HEK293 (cell line): Measurements from ENCODE around the gene MYBBP1A.

Experiments
- CTCF ChIA-PET: fragments of 350-600 bp; formaldehyde crosslinking; extraction: SDS; loops from one replicate; lab custom pipeline; 2021; ENCODE audit warnings: antibody characterized with exemption; lab: Yijun Ruan, JAX
- POLR2A ChIA-PET: fragments of 300-600 bp; formaldehyde crosslinking; extraction: SDS; loops from one replicate; lab custom pipeline; 2020; ENCODE audit warnings: antibody characterized with exemption, inconsistent platforms; lab: Yijun Ruan, JAX
- H3K27ac ChIP-seq: fragments of 200-500 bp; sonication (Bioruptor generic); 2 replicates; pipeline ENCODE4 v1.5.1; 2014; ENCODE audit warnings: low read depth, low read length, control low read depth, inconsistent platforms; ENCODE audit errors: extremely low read depth
- H3K36me3 ChIP-seq, 2 experiments: fragments of 200-500 bp in 1 of 2; sonication (Bioruptor generic) in 1 of 2; 1 replicate in 1 of 2; 2 replicates in 1 of 2; pipeline ENCODE4 v1.5.1; 2014 to 2017; ENCODE audit warnings: inconsistent platforms in 2 of 2, low read length in 2 of 2; ENCODE audit not compliant: control insufficient read depth in 2 of 2, insufficient read depth in 1 of 2
- H3K4me1 ChIP-seq: fragments of 200-500 bp; sonication (Bioruptor generic); 2 replicates; pipeline ENCODE4 v1.5.1; 2014; ENCODE audit warnings: mild to moderate bottlenecking, low read length, inconsistent platforms; ENCODE audit not compliant: control insufficient read depth, insufficient read depth
- H3K4me3 ChIP-seq: 2 replicates; pipeline ENCODE4 v1.5.1; 2011; ENCODE audit warnings: low read depth, mild to moderate bottlenecking, control low read depth, low read length, moderate library complexity
- H3K9me3 ChIP-seq: fragments of 200-500 bp; sonication (Bioruptor generic); 2 replicates; pipeline ENCODE4 v1.5.1; 2014; ENCODE audit warnings: low read depth, low read length, inconsistent platforms; ENCODE audit not compliant: control insufficient read depth, insufficient read depth
- EGR2 ChIP-seq: fragments of 450-650 bp; formaldehyde crosslinking; IDR thresholded peaks from 2 replicates; pipeline ENCODE4 v1.5.1; 2016; ENCODE audit warnings: low read depth, missing biosample characterization, missing genetic modification characterization
- GLIS1 ChIP-seq: fragments of 450-650 bp; formaldehyde crosslinking; IDR thresholded peaks from 2 replicates; pipeline ENCODE4 v1.5.1; 2016; ENCODE audit warnings: missing biosample characterization, missing genetic modification characterization
- HOXC10 ChIP-seq: sonication (generic); formaldehyde crosslinking; IDR thresholded peaks from 2 replicates; pipeline ENCODE4 v1.8.1; 2023; ENCODE audit warnings: mild to moderate bottlenecking, missing genetic modification reagents
- IKZF3 ChIP-seq: fragments of 450-650 bp; IDR thresholded peaks from 2 replicates; pipeline ENCODE4 v1.5.0; 2018; ENCODE audit warnings: missing biosample characterization, mild to moderate bottlenecking, missing genetic modification characterization, moderate library complexity
- OVOL3 ChIP-seq: fragments of 450-650 bp; formaldehyde crosslinking; IDR thresholded peaks from 2 replicates; pipeline ENCODE4 v1.5.1; 2016; ENCODE audit warnings: missing biosample characterization, missing genetic modification characterization
- REPIN1 ChIP-seq: fragments of 450-650 bp; formaldehyde crosslinking; IDR thresholded peaks from 2 replicates; pipeline ENCODE4 v1.5.1; 2017; ENCODE audit warnings: missing biosample characterization, missing genetic modification characterization, low read depth
- SETDB1 ChIP-seq: IDR thresholded peaks from one replicate; pipeline ENCODE4 v1.6.1; 2017; ENCODE audit warnings: mild to moderate bottlenecking, low read length, moderate library complexity, mixed read lengths; ENCODE audit not compliant: insufficient read length
- ZBTB17 ChIP-seq: fragments of 450-650 bp; formaldehyde crosslinking; IDR thresholded peaks from 2 replicates; pipeline ENCODE4 v1.5.1; 2016; ENCODE audit warnings: missing biosample characterization, missing genetic modification characterization
- ZBTB8A ChIP-seq: fragments of 450-650 bp; formaldehyde crosslinking; IDR thresholded peaks from 2 replicates; pipeline ENCODE4 v1.5.1; 2016; ENCODE audit warnings: missing biosample characterization, missing genetic modification characterization
- ZFHX2 ChIP-seq: fragments of 450-650 bp; formaldehyde crosslinking; conservative IDR thresholded peaks from 2 replicates; pipeline ENCODE4 v1.5.1; 2016; ENCODE audit warnings: missing biosample characterization, missing genetic modification characterization
- ZNF114 ChIP-seq: fragments of 450-650 bp; formaldehyde crosslinking; IDR thresholded peaks from 2 replicates; pipeline ENCODE4 v1.5.0; 2017; ENCODE audit warnings: missing biosample characterization, missing genetic modification characterization
- ZNF133 ChIP-seq: fragments of 450-650 bp; formaldehyde crosslinking; IDR thresholded peaks from 2 replicates; pipeline ENCODE4 v1.5.1; 2016; ENCODE audit warnings: missing biosample characterization, missing genetic modification characterization
- ZNF157 ChIP-seq: fragments of 450-650 bp; formaldehyde crosslinking; IDR thresholded peaks from 2 replicates; pipeline ENCODE4 v1.5.1; 2016; ENCODE audit warnings: missing biosample characterization, missing genetic modification characterization
- ZNF175 ChIP-seq: fragments of 450-650 bp; formaldehyde crosslinking; IDR thresholded peaks from 2 replicates; pipeline ENCODE4 v1.5.1; 2016; ENCODE audit warnings: missing biosample characterization, missing genetic modification characterization
- ZNF223 ChIP-seq: fragments of 450-650 bp; formaldehyde crosslinking; IDR thresholded peaks from 2 replicates; pipeline ENCODE4 v1.5.1; 2016; ENCODE audit warnings: missing biosample characterization, missing genetic modification characterization
- ZNF394 ChIP-seq: fragments of 450-650 bp; formaldehyde crosslinking; IDR thresholded peaks from 2 replicates; pipeline ENCODE4 v1.5.1; 2016; ENCODE audit warnings: missing biosample characterization, missing genetic modification characterization, mild to moderate bottlenecking, moderate library complexity, borderline replicate concordance
- ZNF449 ChIP-seq: fragments of 450-650 bp; formaldehyde crosslinking; IDR thresholded peaks from 2 replicates; pipeline ENCODE4 v1.5.1; 2017; ENCODE audit warnings: missing biosample characterization, mild to moderate bottlenecking, missing genetic modification characterization, moderate library complexity
- ZNF514 ChIP-seq: fragments of 450-650 bp; formaldehyde crosslinking; IDR thresholded peaks from 2 replicates; pipeline ENCODE4 v1.5.1; 2016; ENCODE audit warnings: missing biosample characterization, missing genetic modification characterization
- TF ChIP-seq, protein P1 (sequence below): fragments of 450-650 bp; formaldehyde crosslinking; IDR thresholded peaks from 2 replicates; pipeline ENCODE4 v1.5.1; 2017; ENCODE audit warnings: missing biosample characterization, missing genetic modification characterization
- TF ChIP-seq, protein P2 (sequence below): fragments of 450-650 bp; formaldehyde crosslinking; conservative IDR thresholded peaks from 2 replicates; pipeline ENCODE4 v1.5.1; 2016; ENCODE audit warnings: low read depth, missing biosample characterization, missing genetic modification characterization

MYBBP1A gene

DNA sequence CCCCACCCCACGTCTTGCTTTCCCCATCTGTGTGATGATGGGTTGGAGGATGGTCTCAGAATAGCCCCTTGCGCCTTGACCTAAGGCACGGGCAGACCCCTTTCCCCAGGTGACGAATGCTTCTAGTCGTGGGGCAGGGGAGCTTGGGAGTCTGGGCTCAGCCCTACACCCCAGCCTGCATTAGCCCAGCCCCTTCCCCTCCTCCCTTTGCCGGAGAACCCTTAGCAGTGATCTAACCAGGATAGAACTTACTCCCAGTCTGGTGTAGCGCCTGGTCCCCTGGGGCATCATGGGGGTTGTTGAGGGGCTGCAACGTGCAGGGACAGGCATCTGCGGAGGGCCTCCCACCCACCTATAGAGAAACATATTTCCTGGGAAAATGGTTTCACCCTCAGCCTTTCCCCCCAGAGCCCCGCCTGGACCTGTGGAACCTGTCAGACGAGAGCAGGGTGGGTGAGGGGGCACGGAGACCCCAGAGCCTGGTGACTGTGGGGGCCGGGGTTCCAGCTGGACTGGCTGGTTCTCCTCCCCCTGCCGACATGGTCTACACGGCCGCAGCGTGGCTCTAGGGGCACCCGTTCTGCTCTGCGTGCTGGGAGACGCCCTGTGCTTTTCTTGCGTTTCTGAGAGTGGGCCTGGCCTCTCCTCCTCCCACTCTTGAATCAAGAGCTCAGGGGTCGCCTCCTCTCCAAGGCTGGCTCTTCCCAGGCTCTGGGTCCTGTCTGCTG lies 33.9 kb upstream of the MYBBP1A start:
- peaks cover 2% of the 10 kb centered on the region; the same call in 1 of the 2 replicates for H3K4me1 ChIP-seq

DNA sequence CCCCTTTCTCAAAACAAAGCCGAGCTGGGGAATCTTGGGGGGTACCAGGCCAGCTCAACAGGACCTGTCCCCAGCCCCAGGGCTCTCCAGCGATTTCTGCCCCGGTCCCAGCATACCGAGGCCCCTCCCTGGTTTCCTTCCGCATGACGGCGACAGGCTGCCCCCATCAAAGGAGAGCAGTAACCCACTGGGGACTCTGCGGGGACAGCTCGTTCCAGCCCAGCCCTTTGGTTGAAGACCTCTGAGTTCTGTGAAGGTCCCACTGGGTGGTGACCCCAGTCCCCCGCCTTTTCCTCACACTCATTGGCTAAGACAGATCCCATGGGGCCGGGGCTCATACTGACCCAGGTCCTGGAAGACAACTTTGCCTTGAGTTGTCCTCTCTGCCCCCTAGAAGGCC lies 33.2 kb upstream of the MYBBP1A start:
- TF ChIP-seq ZNF114 = no peak
- no peak for TF ChIP-seq ZNF394
- TF ChIP-seq, protein P1, sequence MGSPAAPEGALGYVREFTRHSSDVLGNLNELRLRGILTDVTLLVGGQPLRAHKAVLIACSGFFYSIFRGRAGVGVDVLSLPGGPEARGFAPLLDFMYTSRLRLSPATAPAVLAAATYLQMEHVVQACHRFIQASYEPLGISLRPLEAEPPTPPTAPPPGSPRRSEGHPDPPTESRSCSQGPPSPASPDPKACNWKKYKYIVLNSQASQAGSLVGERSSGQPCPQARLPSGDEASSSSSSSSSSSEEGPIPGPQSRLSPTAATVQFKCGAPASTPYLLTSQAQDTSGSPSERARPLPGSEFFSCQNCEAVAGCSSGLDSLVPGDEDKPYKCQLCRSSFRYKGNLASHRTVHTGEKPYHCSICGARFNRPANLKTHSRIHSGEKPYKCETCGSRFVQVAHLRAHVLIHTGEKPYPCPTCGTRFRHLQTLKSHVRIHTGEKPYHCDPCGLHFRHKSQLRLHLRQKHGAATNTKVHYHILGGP = no peak
- H3K9me3 ChIP-seq = no peaks in the 10 kb centered on the region
- H3K27ac ChIP-seq = no peak overlapping the region
- H3K4me3 ChIP-seq = no peak overlapping the region
- ChIA-PET POLR2A (no interaction called here), CTCF (interaction anchor here (0.6 to 7.8 kb wide), 4 partner anchors 21 to 223 kb away, joined by 3 to 58 read pairs (median 4); no protein-coding TSS in a partner anchor)
- H3K36me3 ChIP-seq = no peaks in the 10 kb centered on the region
- peaks cover 2% of the 10 kb centered on the region; the same call in 1 of the 2 replicates for H3K4me1 ChIP-seq

More for the DNA sequence above, 33.9 kb upstream of the MYBBP1A start:
- no peak for TF ChIP-seq GLIS1 (tag by site-specific recombination)
- TF ChIP-seq ZNF157 (tag by site-specific recombination) = no peak
- no peak for TF ChIP-seq ZNF514 (tag by site-specific recombination)
- TF ChIP-seq HOXC10 (CRISPR knock-in tag) = no peak
- TF ChIP-seq EGR2 (tag by site-specific recombination) = 0 out of 2 replicates have a peak, but pooled peaks have one; percentile 6
- TF ChIP-seq OVOL3 (tag by site-specific recombination) = no peak
- TF ChIP-seq SETDB1 = no peak
- no peak for TF ChIP-seq ZBTB8A (tag by site-specific recombination)
- peak; percentile 18; the same call in 1 of the 2 replicates for TF ChIP-seq ZFHX2 (tag by site-specific recombination)
- no peak for TF ChIP-seq ZNF133 (tag by site-specific recombination)
- no peaks in the 10 kb centered on the region for H3K9me3 ChIP-seq
- H3K27ac ChIP-seq = no peak overlapping the region
- no peaks in the 10 kb centered on the region for H3K36me3 ChIP-seq
- H3K4me3 ChIP-seq = no peak overlapping the region
- ChIA-PET CTCF (interaction anchor here (0.6 to 7.8 kb wide), 3 partner anchors 22 to 354 kb away, joined by 3 to 58 read pairs (median 4); no protein-coding TSS in a partner anchor), POLR2A (no interaction called here)

DNA sequence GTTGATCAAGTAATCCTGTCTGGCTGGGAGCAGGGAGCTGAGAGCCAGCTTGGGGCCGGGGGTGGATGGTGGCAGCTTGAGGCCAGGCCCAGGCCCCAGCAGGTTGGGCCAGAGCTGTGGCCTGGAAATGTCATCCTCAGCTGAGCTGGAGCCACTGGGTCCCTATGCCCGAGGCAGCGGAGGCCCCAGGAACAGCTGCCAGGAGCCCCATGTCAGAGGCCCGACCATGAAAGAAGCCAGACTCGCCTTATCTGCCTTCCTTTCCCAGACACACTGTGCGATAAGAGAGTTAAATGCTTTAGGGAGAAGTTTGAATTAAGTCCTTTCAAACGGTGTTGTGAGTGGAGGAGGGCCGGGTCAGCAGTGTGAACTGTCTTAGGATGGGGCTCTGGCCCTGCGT lies 32.6 kb upstream of the MYBBP1A start:
- Histone ChIP-seq H3K27ac (no peak overlapping the region), H3K4me3 (no peak overlapping the region), H3K36me3 (no peaks in the 10 kb centered on the region), H3K9me3 (no peaks in the 10 kb centered on the region), H3K4me1 (peaks cover 2% of the 10 kb centered on the region; the same call in 1 of the 2 replicates)
- ChIA-PET POLR2A (interaction anchor here (0.6 to 1.0 kb wide), 2 partner anchors 20 kb away, joined by 3 read pairs; no protein-coding TSS in a partner anchor), CTCF (interaction anchor here (0.7 to 7.8 kb wide), 4 partner anchors 21 to 415 kb away, joined by 3 to 58 read pairs (median 3); no protein-coding TSS in a partner anchor)
- TF ChIP-seq, protein P2, sequence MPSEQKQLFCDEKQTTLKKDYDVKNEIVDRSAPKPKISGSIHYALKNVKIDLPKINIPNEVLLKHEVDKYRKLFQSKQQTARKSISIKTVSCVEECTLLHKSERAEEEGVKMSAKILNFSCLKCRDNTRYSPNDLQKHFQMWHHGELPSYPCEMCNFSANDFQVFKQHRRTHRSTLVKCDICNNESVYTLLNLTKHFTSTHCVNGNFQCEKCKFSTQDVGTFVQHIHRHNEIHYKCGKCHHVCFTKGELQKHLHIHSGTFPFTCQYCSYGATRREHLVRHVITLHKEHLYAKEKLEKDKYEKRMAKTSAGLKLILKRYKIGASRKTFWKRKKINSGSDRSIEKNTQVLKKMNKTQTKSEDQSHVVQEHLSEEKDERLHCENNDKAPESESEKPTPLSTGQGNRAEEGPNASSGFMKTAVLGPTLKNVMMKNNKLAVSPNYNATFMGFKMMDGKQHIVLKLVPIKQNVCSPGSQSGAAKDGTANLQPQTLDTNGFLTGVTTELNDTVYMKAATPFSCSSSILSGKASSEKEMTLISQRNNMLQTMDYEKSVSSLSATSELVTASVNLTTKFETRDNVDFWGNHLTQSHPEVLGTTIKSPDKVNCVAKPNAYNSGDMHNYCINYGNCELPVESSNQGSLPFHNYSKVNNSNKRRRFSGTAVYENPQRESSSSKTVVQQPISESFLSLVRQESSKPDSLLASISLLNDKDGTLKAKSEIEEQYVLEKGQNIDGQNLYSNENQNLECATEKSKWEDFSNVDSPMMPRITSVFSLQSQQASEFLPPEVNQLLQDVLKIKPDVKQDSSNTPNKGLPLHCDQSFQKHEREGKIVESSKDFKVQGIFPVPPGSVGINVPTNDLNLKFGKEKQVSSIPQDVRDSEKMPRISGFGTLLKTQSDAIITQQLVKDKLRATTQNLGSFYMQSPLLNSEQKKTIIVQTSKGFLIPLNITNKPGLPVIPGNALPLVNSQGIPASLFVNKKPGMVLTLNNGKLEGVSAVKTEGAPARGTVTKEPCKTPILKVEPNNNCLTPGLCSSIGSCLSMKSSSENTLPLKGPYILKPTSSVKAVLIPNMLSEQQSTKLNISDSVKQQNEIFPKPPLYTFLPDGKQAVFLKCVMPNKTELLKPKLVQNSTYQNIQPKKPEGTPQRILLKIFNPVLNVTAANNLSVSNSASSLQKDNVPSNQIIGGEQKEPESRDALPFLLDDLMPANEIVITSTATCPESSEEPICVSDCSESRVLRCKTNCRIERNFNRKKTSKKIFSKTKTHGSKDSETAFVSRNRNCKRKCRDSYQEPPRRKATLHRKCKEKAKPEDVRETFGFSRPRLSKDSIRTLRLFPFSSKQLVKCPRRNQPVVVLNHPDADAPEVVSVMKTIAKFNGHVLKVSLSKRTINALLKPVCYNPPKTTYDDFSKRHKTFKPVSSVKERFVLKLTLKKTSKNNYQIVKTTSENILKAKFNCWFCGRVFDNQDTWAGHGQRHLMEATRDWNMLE = no peak
- TF ChIP-seq ZNF449 (tag by site-specific recombination) = no peak
- 0 out of 2 replicates have a peak, but pooled peaks have one; percentile 19 for TF ChIP-seq ZBTB17
- TF ChIP-seq REPIN1 (tag by site-specific recombination) = no peak
- no peak for TF ChIP-seq IKZF3 (tag by site-specific recombination)
- no peak for TF ChIP-seq ZNF223
- no peak for TF ChIP-seq HOXC10 (CRISPR knock-in tag)
- no peak for TF ChIP-seq ZNF175 (tag by site-specific recombination)
